ENCODE data around the gene RANBP6. TPM values are rescaled to one million over a fixed set of nuclear protein-coding genes. Genes with fewer than 3 reads are reported as not detected.
A peak's percentile ranks its signal among the peaks of the same experiment; 100 is the strongest.
"Not testable (repeated sequence)": the region's sequence is repeated elsewhere in the genome, so short reads cannot be mapped to it uniquely, and the experiment has no call there.

Gene RANBP6
- total RNA-seq, 1 donor from 2014 or later = 8.3 TPM

GRCh38 chr9:6040077-6040476, 24.7 kb upstream of the RANBP6 start:
- Histone ChIP-seq H3K27ac (no peak overlapping the region), H3K4me3 (no peak overlapping the region), H3K4me1 (no peaks in the 10 kb centered on the region), H3K36me3 (no peaks in the 10 kb centered on the region), H3K9me3 (no peaks in the 10 kb centered on the region), H3K27me3 (no peaks in the 10 kb centered on the region)
- intact Hi-C loops (cut with DNase I) = no loop called here
- no peak for DNase-seq (ENCODE audit: low spot score in 2 of 2)
- TF ChIP-seq, protein P1, sequence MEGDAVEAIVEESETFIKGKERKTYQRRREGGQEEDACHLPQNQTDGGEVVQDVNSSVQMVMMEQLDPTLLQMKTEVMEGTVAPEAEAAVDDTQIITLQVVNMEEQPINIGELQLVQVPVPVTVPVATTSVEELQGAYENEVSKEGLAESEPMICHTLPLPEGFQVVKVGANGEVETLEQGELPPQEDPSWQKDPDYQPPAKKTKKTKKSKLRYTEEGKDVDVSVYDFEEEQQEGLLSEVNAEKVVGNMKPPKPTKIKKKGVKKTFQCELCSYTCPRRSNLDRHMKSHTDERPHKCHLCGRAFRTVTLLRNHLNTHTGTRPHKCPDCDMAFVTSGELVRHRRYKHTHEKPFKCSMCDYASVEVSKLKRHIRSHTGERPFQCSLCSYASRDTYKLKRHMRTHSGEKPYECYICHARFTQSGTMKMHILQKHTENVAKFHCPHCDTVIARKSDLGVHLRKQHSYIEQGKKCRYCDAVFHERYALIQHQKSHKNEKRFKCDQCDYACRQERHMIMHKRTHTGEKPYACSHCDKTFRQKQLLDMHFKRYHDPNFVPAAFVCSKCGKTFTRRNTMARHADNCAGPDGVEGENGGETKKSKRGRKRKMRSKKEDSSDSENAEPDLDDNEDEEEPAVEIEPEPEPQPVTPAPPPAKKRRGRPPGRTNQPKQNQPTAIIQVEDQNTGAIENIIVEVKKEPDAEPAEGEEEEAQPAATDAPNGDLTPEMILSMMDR (IDR thresholded peaks at IDR 0.05) = no peak

DNA sequence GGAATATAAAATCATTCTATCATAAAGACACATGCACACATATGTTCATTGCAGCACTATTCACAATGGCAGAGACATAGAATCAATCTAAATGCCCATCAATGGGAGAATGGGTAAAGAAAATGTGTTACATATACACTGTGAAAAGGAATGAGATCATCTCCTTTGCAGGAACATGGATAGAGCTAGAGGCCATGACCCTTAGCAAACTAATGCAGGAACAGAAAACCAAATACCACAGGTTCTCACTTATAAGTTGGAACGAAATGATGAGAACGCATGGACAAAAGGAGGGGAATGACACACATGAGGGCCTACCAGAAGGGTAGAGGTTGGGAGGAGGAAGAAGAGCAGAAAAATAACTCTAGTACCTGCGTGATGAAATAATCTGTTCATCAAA, 21.0 kb upstream of the RANBP6 start:
- no peaks in the 10 kb centered on the region for H3K27me3 ChIP-seq
- no peak overlapping the region for H3K4me3 ChIP-seq
- H3K27ac ChIP-seq = no peak overlapping the region
- no peaks in the 10 kb centered on the region for H3K36me3 ChIP-seq
- TF ChIP-seq, protein P1 (IDR thresholded peaks at IDR 0.05) = no peak
- intact Hi-C loops (cut with DNase I) = no loop called here
- DNase-seq (ENCODE audit: low spot score in 2 of 2) = no peak
- no peaks in the 10 kb centered on the region for H3K4me1 ChIP-seq
- no peaks in the 10 kb centered on the region for H3K9me3 ChIP-seq

GRCh38 chr9:6034954-6035353, 19.5 kb upstream of the RANBP6 start:
- TF ChIP-seq, protein P1 (IDR thresholded peaks at IDR 0.05) = no peak
- Histone ChIP-seq H3K36me3 (no peaks in the 10 kb centered on the region), H3K4me3 (no peak overlapping the region), H3K27ac (no peak overlapping the region), H3K27me3 (no peaks in the 10 kb centered on the region), H3K9me3 (no peaks in the 10 kb centered on the region), H3K4me1 (no peaks in the 10 kb centered on the region)
- intact Hi-C loops (cut with DNase I) = no loop called here
- DNase-seq (ENCODE audit: low spot score in 2 of 2) = no peak

GRCh38 chr9:6029604-6030274, 14.3 kb upstream of the RANBP6 start:
- H3K27me3 ChIP-seq = no peaks in the 10 kb centered on the region
- no peaks in the 10 kb centered on the region for H3K36me3 ChIP-seq
- intact Hi-C loops (cut with DNase I) = no loop called here
- no peak overlapping the region for H3K27ac ChIP-seq
- TF ChIP-seq, protein P1 (IDR thresholded peaks at IDR 0.05) = no peak
- H3K4me3 ChIP-seq = no peak overlapping the region
- H3K9me3 ChIP-seq = no peaks in the 10 kb centered on the region
- H3K4me1 ChIP-seq = no peaks in the 10 kb centered on the region
- DNase-seq (ENCODE audit: low spot score in 2 of 2) = no peak

- TF ChIP-seq, protein P1 (IDR thresholded peaks at IDR 0.05) = peak in 1 of 3 experiments; percentile 44
- Histone ChIP-seq H3K36me3 (no peaks in the 10 kb centered on the region), H3K27ac (no peak overlapping the region), H3K4me3 (no peak overlapping the region), H3K27me3 (no peaks in the 10 kb centered on the region), H3K9me3 (no peaks in the 10 kb centered on the region), H3K4me1 (no peaks in the 10 kb centered on the region)
- intact Hi-C loops (cut with DNase I) = no loop called here
- DNase-seq (ENCODE audit: low spot score in 2 of 2) = no peak
Measured at GRCh38 chr9:6024035-6024554, 8.7 kb upstream of the RANBP6 start.

GRCh38 chr9:6016975-6017374, 1.6 kb upstream of the RANBP6 start:
- not testable (repeated sequence) for H3K4me3 ChIP-seq; DNase-seq (ENCODE audit: low spot score in 2 of 2); H3K27ac ChIP-seq; H3K9me3 ChIP-seq; H3K27me3 ChIP-seq; H3K4me1 ChIP-seq
- intact Hi-C loops (cut with DNase I) = loop anchor here (10.0 kb wide), 2 partner anchors 1352 to 1892 kb away; partner anchors contain the start of genes PLPP6 and SPATA6L
- H3K36me3 ChIP-seq = peaks cover 0 to 13% of the 10 kb centered on the region in 2 donors

All from ascending aorta (tissue), 2 donors.